ENCODE measurements around the gene VPS16. TPM values are rescaled to one million over a fixed set of nuclear protein-coding genes. Genes with fewer than 3 reads are reported as not detected.

VPS16 gene
- total RNA-seq, 1 experiment from 2014 or later: 40.5 TPM

Other genes with a start within 250 kb of the VPS16 start
- gene NOP56, start 188.1 kb upstream of the VPS16 start, total RNA-seq (2014; rRNA removed; shearing (Covaris generic)): 218 and 228 TPM in 2 replicates
- 161 and 211 TPM in 2 replicates for gene IDH3B, start 176.5 kb upstream of the VPS16 start, total RNA-seq (2014; rRNA removed; shearing (Covaris generic))
- 4.0 and 4.4 TPM in 2 replicates for gene EBF4, start 148.0 kb upstream of the VPS16 start, total RNA-seq (2014; rRNA removed; shearing (Covaris generic))
- 1.2 TPM in 1 of 2 replicates, not detected in the other for gene CPXM1, start 40.1 kb upstream of the VPS16 start, total RNA-seq (2014; rRNA removed; shearing (Covaris generic))
- not detected in 2 replicates for gene C20orf141, start 25.8 kb upstream of the VPS16 start, total RNA-seq (2014; rRNA removed; shearing (Covaris generic))
- gene TMEM239, start 24.4 kb upstream of the VPS16 start, total RNA-seq (2014; rRNA removed; shearing (Covaris generic)): not detected in 2 replicates
- gene PCED1A, start 90 bp upstream of the VPS16 start, total RNA-seq (2014; rRNA removed; shearing (Covaris generic)): 18.3 and 25.6 TPM in 2 replicates
- 16.5 and 36.4 TPM in 2 replicates for gene PTPRA, start 32.7 kb downstream of the VPS16 start, total RNA-seq (2014; rRNA removed; shearing (Covaris generic))
- gene GNRH2, start 202.9 kb downstream of the VPS16 start, total RNA-seq (2014; rRNA removed; shearing (Covaris generic)): not detected in 2 replicates
- gene MRPS26, start 205.3 kb downstream of the VPS16 start, total RNA-seq (2014; rRNA removed; shearing (Covaris generic)): 53.2 and 83.0 TPM in 2 replicates
- gene OXT, start 230.9 kb downstream of the VPS16 start, total RNA-seq (2014; rRNA removed; shearing (Covaris generic)): not detected in 2 replicates
- not detected in 2 replicates for gene AVP, start 244.0 kb downstream of the VPS16 start, total RNA-seq (2014; rRNA removed; shearing (Covaris generic))

Measured in SJSA1 (cell line).